PC-9 (cell line): ENCODE results near the gene RNF19B.

ENCODE experiments used
- CTCF ChIP-seq: fragments of 200-600 bp; sonication (generic); conservative IDR thresholded peaks from 2 replicates; pipeline ENCODE4 v1.6.1; 2017; ENCODE audit warnings: mixed run types, antibody characterized with exemption, mild to moderate bottlenecking, moderate library complexity
- EZH2 ChIP-seq: fragments of 200-600 bp; sonication (generic); IDR thresholded peaks from 2 replicates; pipeline ENCODE4 v1.8.0; 2017; ENCODE audit warnings: antibody characterized with exemption, low read depth

GRCh38 chr1:33007190-33008050 lies 42.8 kb upstream of the RNF19B start:
- TF ChIP-seq EZH2 (no peak), CTCF (peak; percentile 77)
